OCI-LY7 (cell line): Measurements from ENCODE around the gene ZC3H4. TPM values are rescaled to one million over a fixed set of nuclear protein-coding genes. Genes with fewer than 3 reads are reported as not detected.

Source experiments
- BruUV-seq: library from RNA; stranded (reverse); fragments of 400-500 nt; replicated peaks from 2 replicates; lab custom pipeline; 2021; lab: Mats Ljungman, UMichigan
- CTCF ChIA-PET: fragments of 300-600 bp; sonication (Branson Sonifier 250); formaldehyde crosslinking; loops from one replicate; lab custom pipeline; 2022; ENCODE audit warnings: antibody characterized with exemption; ENCODE audit not compliant: unreplicated experiment; lab: Charles Lee
- POLR2A ChIA-PET: fragments of 300-600 bp; sonication (Branson Sonifier 250); formaldehyde crosslinking; loops from one replicate; lab custom pipeline; 2022; ENCODE audit warnings: antibody characterized with exemption; lab: Charles Lee
- DNase-seq: peaks from one replicate; pipeline ENCODE4 v3.0.0-alpha.2; 2015; ENCODE audit warnings: low spot score
- H2AFZ ChIP-seq: fragments of 200-600 bp; sonication (generic), shearing (Covaris generic); 2 replicates; pipeline ENCODE4 v1.6.1; 2014; ENCODE audit warnings: mild to moderate bottlenecking, antibody characterized with exemption, low read length, moderate library complexity
- H3K27ac ChIP-seq: fragments of 200-600 bp; sonication (generic); 2 replicates; pipeline ENCODE4 v1.5.1; 2014; ENCODE audit warnings: mixed run types, low read depth, mild to moderate bottlenecking, moderate library complexity, low read length, inconsistent platforms; ENCODE audit not compliant: poor library complexity, severe bottlenecking
- H3K36me3 ChIP-seq: fragments of 200-600 bp; sonication (generic); 2 replicates; pipeline ENCODE4 v1.6.1; 2014; ENCODE audit warnings: mild to moderate bottlenecking, antibody characterized with exemption, low read length, moderate library complexity, mixed read lengths; ENCODE audit not compliant: insufficient read depth
- H3K4me1 ChIP-seq: fragments of 200-600 bp; sonication (generic); 2 replicates; pipeline ENCODE4 v1.5.1; 2014; ENCODE audit warnings: mild to moderate bottlenecking, low read length; ENCODE audit not compliant: insufficient read depth, poor library complexity, severe bottlenecking
- H3K4me2 ChIP-seq: fragments of 200-600 bp; sonication (generic); 2 replicates; pipeline ENCODE4 v1.6.1; 2014; ENCODE audit warnings: mild to moderate bottlenecking, low read length
- H3K4me3 ChIP-seq: fragments of 200-600 bp; sonication (generic); 2 replicates; pipeline ENCODE4 v1.5.1; 2014; ENCODE audit warnings: mild to moderate bottlenecking, low read depth, low read length; ENCODE audit not compliant: poor library complexity, severe bottlenecking
- H3K79me2 ChIP-seq: fragments of 200-600 bp; sonication (generic); 2 replicates; pipeline ENCODE4 v1.6.1; 2016; ENCODE audit warnings: low read depth, mild to moderate bottlenecking, low read length, moderate library complexity, mixed read lengths; ENCODE audit not compliant: insufficient read depth
- H3K9me2 ChIP-seq: fragments of 200-600 bp; sonication (generic); 2 replicates; pipeline ENCODE4 v1.6.1; 2016; ENCODE audit warnings: mild to moderate bottlenecking, low read length, mixed read lengths; ENCODE audit not compliant: insufficient read depth
- H3K9me3 ChIP-seq: fragments of 200-600 bp; sonication (generic); 2 replicates; pipeline ENCODE4 v1.6.1; 2014; ENCODE audit warnings: mild to moderate bottlenecking, mixed run types, low read length, mixed read lengths
- H4K20me1 ChIP-seq: fragments of 200-600 bp; sonication (generic); 2 replicates; pipeline ENCODE4 v1.6.1; 2014; ENCODE audit warnings: mild to moderate bottlenecking, antibody characterized with exemption, low read length, moderate library complexity, mixed read lengths; ENCODE audit not compliant: insufficient read depth
- CTCF ChIP-seq: fragments of 200-600 bp; sonication (generic); conservative IDR thresholded peaks from 2 replicates; pipeline ENCODE4 v1.5.1; 2014; ENCODE audit warnings: mild to moderate bottlenecking, antibody characterized with exemption, low read length, moderate library complexity, mixed read lengths
- EZH2phosphoT487 ChIP-seq: fragments of 200-600 bp; sonication (generic); IDR thresholded peaks from 2 replicates; pipeline ENCODE4 v1.6.1; 2018; ENCODE audit warnings: low read depth, borderline replicate concordance, mild to moderate bottlenecking, mixed run types, antibody characterized with exemption, low read length, moderate library complexity, mixed read lengths
- intact Hi-C: fragments of 100-400 bp; cut with micrococcal nuclease; formaldehyde crosslinking; loops from one replicate; pipeline ENCODE4 v1.10.0; 2022; ENCODE audit not compliant: unreplicated experiment
- total RNA-seq, 2 experiments: library from RNA; depleted of rRNA in 1 of 2; stranded (reverse); fragments of >200 nt in 1 of 2; shearing (Covaris generic) in 1 of 2; gene quantifications; 2 replicates each; pipeline ENCODE4 v1.2.3, GENCODE V29; 2014 to 2022

The ZC3H4 gene
- total RNA-seq, 2 experiments from 2014 or later, result 23.0 to 76.8 TPM

GRCh38 chr19:47070756-47071155 is 42.8 kb downstream of the ZC3H4 start:
- DNase-seq, result no peak
- Histone ChIP-seq H2AFZ (no peak overlapping the region), H3K4me2 (no peak overlapping the region), H3K4me1 (no peaks in the 10 kb centered on the region), H3K27ac (no peak overlapping the region), H3K36me3 (peaks cover 97% of the 10 kb centered on the region), H3K4me3 (no peak overlapping the region), H4K20me1 (no peaks in the 10 kb centered on the region), H3K79me2 (no peaks in the 10 kb centered on the region), H3K9me2 (no peaks in the 10 kb centered on the region), H3K9me3 (no peaks in the 10 kb centered on the region)
- intact Hi-C loops, result no loop called here
- ChIA-PET CTCF (no interaction called here), POLR2A (interaction anchor here (1.0 kb wide), 1 partner anchor 12 kb away, joined by 3 read pairs; no protein-coding TSS in a partner anchor)
- BruUV-seq, result no TSS peak
- TF ChIP-seq CTCF (no peak), EZH2phosphoT487 (no peak)

GRCh38 chr19:47069795-47070194 is 43.8 kb downstream of the ZC3H4 start:
- no peak overlapping the region for H2AFZ ChIP-seq
- peaks cover 97% of the 10 kb centered on the region for H3K36me3 ChIP-seq
- no peaks in the 10 kb centered on the region for H3K79me2 ChIP-seq
- intact Hi-C loops, result no loop called here
- CTCF ChIA-PET, result no interaction called here
- TF ChIP-seq EZH2phosphoT487, result no peak
- H3K27ac ChIP-seq, result no peak overlapping the region
- no TSS peak for BruUV-seq
- no peak for DNase-seq
- H4K20me1 ChIP-seq, result no peaks in the 10 kb centered on the region
- no peaks in the 10 kb centered on the region for H3K4me1 ChIP-seq
- H3K4me2 ChIP-seq, result no peak overlapping the region
- H3K4me3 ChIP-seq, result no peak overlapping the region
- POLR2A ChIA-PET, result interaction anchor here (1.0 kb wide), 1 partner anchor 11 kb away, joined by 3 read pairs; no protein-coding TSS in a partner anchor
- no peaks in the 10 kb centered on the region for H3K9me2 ChIP-seq
- H3K9me3 ChIP-seq, result no peaks in the 10 kb centered on the region

GRCh38 chr19:47068876-47069406 is 44.6 kb downstream of the ZC3H4 start:
- Histone ChIP-seq H3K36me3 (peaks cover 95% of the 10 kb centered on the region), H4K20me1 (no peaks in the 10 kb centered on the region), H3K9me2 (no peaks in the 10 kb centered on the region), H3K4me2 (no peak overlapping the region), H3K4me3 (no peak overlapping the region), H3K9me3 (no peaks in the 10 kb centered on the region), H3K4me1 (no peaks in the 10 kb centered on the region), H3K79me2 (no peaks in the 10 kb centered on the region), H3K27ac (no peak overlapping the region), H2AFZ (no peak overlapping the region)
- no peak for DNase-seq
- intact Hi-C loops, result no loop called here
- POLR2A ChIA-PET, result no interaction called here
- BruUV-seq, result no TSS peak
- CTCF ChIA-PET, result no interaction called here
- no peak for TF ChIP-seq EZH2phosphoT487
